Measurements from ENCODE around the gene AKR1C3.
"Not testable (repeated sequence)": the region's sequence is repeated elsewhere in the genome, so short reads cannot be mapped to it uniquely, and the experiment has no call there.

AKR1C3 gene

DNA sequence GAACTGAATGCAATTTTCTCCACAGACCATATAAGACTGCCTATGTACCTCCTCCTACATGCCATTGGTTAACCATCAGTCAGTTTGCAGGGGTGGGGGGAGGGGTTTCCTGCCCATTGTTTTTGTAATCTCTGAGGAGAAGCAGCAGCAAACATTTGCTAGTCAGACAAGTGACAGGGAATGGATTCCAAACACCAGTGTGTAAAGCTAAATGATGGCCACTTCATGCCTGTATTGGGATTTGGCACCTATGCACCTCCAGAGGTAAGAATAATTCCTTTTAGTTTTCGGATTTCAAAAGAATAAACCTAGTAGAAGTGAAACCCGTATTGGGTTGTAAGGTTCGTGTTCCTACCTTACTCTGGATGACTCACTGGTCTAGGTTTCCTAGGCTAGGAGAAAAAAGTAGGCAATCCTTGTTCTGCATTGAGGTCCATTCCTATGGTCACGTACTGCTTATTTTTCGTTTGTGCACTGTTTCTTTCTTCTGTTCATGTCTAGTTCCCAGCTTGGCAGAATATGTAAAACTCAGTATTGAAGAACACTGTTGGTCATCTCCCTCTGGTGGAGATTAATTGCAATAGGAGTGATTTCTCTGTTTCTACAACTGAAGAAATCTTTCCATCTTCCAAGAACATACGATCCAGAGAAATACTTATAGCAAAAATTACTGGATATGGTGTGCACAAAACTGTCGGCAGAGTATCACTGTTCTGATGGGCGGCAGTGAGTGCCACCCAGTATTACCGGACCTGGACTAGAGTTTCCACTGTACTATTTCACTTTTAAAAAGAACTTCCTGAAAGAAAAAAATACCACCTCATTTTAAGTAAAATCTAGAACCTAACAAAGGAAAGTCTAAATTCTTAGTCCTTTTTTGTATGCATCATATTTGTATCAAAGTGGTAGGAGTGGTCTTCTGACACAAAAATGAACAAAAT lies at the start of gene AKR1C3:
Gene AKR1C3 (plus strand): TSS at position 150 of the 941 bp plus-strand sequence. CDS start 31 bp downstream, at position 181.
- DNase-seq, result peak; percentile 18

GRCh38 chr10:5045095-5045494 lies 49.1 kb upstream of the AKR1C3 start:
- no peak for DNase-seq

- DNase-seq, result no peak
Measured at GRCh38 chr10:5046410-5046809, 47.8 kb upstream of the AKR1C3 start.

GRCh38 chr10:5047055-5047454 lies 47.2 kb upstream of the AKR1C3 start:
- DNase-seq, result not testable (repeated sequence)

DNA sequence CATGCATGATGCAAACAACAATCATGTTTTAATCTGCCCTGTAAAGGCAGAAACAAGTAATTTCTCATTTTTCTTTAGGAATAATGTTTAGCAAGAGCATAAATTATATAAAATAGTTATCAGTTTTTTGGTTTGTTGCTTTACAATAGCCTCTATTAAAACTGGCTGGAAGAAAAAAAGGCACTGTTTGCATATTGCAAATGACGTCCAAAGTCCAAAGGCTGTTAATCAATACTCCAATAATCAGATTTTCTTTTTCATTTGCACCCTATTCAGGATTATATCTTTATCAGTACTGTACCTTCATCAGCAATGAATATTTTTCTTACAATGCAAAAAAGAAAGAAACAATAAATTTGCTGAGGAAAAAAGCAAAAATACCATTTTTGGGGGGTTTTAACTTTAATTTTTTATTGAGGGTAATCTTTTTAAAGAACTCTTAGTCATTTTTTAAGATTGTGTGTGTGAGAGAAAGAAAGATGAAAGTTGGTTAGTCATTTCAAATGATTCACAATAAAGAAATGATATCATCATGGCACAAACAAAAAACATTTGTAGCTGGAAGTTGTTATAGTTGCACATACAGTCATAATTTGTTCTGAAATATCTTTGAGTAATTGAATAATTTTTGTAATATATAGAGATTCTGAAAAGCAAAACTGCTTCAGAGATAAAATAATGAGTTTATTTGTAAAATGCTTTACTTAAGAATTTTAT lies 46.1 kb upstream of the AKR1C3 start:
- no peak for DNase-seq

- DNase-seq, result not testable (repeated sequence)
Measured at GRCh38 chr10:5052951-5053500, 41.2 kb upstream of the AKR1C3 start.

DNA sequence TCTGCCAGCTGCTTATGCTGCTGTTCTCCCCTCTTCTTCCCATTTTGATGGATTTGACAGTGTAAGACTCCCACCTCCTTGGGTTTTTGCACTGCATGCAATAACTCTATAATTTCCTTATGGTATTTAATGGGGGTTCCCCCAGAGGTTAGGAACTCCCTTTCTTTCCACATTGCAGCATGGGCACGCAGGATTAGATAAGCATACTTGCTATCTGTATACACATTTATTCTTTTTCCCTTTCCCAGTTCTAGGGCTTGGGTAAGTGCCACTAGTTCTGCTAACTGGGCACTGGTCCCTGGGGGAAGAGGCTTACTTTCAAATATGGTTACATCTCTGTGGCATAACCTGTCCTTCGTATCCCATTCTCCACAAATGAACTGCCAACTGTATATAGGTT lies 39.4 kb upstream of the AKR1C3 start:
- DNase-seq, result not testable (repeated sequence)

DNA sequence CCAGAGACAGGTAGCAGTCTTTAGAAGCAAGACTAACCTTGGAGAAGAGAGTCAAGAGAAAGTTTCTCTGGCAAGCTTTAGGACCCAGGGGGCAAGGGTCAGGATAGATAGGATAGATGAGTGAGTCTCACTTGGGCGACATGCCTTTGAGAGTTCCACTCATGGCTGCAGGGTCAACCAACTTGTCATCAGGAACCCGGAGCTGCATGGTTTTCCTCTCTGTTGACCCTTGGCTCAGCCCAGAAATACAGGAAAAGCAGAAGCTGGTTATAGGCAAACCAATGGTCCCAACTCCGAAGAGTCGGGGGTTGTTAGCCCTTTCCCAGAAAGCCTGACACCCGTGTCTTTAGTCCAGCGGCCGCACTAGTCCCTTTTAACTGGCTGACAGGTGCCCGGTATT lies 34.9 kb upstream of the AKR1C3 start:
- not testable (repeated sequence) for DNase-seq

DNA sequence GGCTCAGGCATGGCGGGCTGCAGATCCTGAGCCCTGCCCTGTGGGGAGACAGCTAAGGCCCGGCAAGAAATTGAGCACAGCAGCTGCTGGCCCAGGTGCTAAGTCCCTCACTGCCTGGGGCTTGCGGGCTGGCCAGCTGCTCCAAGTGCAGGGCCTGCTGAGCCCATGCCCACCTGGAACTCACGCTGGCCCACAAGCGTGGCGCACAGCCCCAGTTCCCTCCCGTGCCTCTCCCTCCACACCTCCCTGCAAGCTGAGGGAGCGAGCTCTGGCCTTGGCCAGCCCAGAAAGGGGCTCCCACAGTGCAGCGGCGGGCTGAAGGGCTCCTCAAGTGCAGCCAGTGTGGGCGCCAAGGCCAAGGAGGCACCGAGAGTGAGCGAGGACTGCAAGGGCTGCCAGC lies 33.4 kb upstream of the AKR1C3 start:
- DNase-seq, result not testable (repeated sequence)

DNA sequence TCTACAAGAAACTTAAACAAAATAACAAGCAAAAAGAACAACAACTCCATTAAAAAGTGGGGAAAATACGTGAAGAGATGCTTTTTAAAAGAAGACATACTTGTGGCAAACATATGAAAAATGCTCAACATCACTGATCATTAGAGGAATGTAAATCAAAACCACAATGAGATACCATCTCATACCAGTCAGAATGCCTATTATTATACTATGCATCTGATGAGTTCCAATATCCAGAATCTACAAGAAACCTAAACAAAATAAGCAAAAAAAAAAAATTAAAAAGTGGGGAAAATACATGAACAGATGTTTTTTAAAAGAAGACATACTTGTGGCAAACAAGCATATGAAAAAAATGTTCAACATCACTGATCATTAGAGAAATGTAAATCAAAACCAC lies 29.6 kb upstream of the AKR1C3 start:
- DNase-seq, result no peak

GRCh38 chr10:5068274-5068984 lies 25.8 kb upstream of the AKR1C3 start:
- no peak for DNase-seq

- no peak for DNase-seq
Measured at GRCh38 chr10:5070648-5071410, 23.4 kb upstream of the AKR1C3 start.

GRCh38 chr10:5071411-5072198 lies 22.6 kb upstream of the AKR1C3 start:
- no peak for DNase-seq

- DNase-seq, result no peak
Measured at GRCh38 chr10:5073659-5074058, 20.6 kb upstream of the AKR1C3 start.

DNA sequence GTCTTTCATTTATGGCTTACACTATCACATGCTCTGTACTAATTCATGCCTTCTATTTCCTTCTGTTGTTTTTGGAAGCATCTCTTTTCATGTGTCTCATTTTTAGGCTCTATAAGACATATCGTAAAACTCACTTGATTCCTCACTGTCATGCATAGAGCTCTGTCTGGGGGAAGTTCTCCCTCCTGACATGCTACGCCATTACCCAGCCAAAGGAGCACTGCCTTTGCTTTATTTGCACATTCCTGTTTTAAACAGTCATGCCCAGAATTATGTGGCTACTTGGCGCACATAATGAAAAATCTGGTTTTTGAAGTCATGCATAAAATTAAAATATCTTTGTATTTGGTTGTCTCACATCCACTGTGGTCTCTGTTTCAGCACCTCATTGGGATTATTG lies 17.6 kb upstream of the AKR1C3 start:
- DNase-seq, result no peak

DNA sequence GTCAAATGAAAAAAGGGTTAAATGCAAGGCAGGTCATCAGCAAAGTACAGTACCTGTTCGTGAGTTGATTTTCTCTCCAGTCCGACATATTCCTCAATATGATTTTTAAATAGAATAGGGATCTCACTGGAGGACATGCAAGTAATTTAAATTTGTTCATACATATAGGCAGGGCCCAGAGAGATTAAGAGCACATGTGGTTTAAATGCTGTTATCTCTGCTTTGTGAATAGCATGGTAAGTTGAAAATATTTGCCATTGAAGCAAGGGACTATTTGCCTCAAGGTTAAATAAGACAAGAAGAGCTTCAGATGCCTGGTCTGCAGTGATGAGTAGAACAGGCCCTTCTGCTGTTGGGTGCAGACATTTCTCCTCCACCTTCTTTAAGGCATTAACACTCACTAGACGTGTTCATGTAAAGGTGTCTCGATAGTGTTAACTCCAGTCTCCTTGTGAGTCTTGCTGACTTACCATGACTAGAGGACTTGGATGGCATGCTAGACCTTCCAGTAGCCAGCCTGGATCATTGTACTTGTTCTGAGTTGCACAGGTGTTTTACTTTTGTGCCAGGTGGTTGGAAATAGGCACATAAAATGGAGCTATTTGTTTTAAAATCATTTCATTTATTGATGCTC lies 15.6 kb upstream of the AKR1C3 start:
- DNase-seq, result no peak

- no peak for DNase-seq
Measured at GRCh38 chr10:5079306-5079830, 14.8 kb upstream of the AKR1C3 start.

- DNase-seq, result no peak
Measured at GRCh38 chr10:5079836-5080235, 14.4 kb upstream of the AKR1C3 start.

DNA sequence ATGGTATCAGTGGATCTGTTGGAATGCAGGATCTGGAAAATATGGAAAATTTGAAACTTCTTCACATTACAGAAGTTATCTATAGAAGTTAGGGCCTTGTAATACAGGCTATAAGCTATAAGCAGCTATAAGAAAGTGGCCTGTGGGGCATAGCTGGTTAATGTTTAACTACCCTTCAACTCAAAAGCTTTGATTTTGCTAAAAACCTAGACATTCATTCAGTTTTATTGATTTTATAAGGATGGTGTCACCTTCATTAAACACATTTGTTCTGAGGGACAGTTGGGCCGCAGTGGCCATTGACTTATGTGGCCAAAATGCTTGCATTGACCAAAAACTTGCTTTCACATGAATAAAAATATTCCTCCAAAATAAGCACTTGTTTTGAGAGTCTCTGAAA lies 13.1 kb upstream of the AKR1C3 start:
- DNase-seq, result no peak

GRCh38 chr10:5088703-5089261 lies 5.4 kb upstream of the AKR1C3 start:
- no peak for DNase-seq
